ENCODE data around the gene IFT43.
A peak's percentile ranks its signal among the peaks of the same experiment; 100 is the strongest.

Gene IFT43

GRCh38 chr14:75985618-75986438, at the start of gene IFT43:
IFT43 (plus strand) TSS chr14:75985763; CDS start chr14:75985787, 24 bp downstream.
- DNase-seq: peak; percentile 58

DNA sequence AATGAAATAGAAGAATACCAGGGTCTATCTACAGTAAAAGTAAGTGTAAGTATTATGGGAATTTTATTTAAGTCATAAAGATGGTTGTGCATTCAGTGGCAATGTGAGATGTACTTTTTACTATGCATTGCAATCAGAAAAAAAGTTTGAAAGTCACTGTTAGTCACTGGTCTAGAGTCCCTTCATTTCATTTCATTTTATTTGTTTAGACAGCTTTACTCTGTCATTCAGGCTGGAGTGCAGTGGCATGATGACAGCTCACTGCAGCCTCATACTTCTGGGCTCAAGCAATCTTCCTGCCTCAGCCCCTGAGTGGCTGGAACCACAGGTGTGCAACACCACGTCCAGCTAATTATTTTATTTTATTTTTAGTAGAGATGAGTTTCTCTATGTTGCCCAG, 46.4 kb upstream of the IFT43 start:
- DNase-seq: no peak

DNA sequence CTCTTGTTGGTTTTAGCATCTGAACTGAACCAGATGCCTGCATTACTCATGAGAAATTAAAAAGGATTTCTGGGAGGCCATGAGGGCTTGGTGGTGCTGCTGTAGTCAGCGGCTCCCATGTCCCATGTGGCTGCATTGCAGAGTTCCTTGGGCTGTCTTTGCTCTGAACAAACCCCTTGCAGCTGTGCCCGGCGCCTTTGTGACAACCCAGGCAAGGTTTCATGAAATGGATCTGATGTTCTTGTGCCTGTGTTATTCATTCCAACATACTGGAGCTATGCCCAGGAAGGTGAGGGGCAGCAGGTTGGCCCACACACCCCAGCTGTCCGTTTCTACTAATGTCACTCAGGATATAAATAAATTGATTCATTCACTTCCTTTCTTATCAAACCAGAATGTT, 44.5 kb upstream of the IFT43 start:
- no peak for DNase-seq

DNA sequence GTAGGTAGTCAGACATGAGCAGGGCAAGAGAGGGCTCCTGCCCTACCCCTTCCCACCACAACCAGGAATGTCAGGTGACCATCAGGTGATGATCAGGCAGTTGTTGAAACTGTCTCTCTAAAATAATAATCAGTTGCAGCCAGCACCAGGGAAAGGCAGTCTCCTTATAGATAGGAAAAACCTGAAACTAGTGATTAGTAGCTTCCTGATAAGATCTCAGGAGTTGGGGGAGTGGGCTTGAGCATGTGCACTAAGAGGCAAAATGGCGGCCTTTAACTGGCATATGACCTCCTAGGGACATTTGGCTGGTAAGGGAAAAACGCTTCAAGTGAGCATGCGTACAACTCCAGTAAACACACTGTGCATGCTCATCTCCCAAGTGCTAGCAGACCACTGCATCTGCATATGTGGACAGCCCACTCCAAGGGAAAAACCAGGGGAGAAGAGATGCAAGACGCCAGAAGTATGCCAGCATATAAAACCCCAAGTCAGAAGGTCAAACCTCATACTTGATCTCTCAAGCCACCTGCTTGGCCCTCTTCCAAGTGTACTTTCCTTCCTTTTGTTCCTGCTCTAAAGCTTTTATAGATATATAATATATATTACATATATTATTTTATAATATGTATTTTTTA, 40.8 kb upstream of the IFT43 start:
- DNase-seq: no peak

GRCh38 chr14:75946785-75947184, 38.8 kb upstream of the IFT43 start:
- no peak for DNase-seq

- no peak for DNase-seq
Observed at GRCh38 chr14:75952489-75952888, 33.1 kb upstream of the IFT43 start.

- DNase-seq: no peak
Observed at GRCh38 chr14:75959031-75959430, 26.5 kb upstream of the IFT43 start.

DNA sequence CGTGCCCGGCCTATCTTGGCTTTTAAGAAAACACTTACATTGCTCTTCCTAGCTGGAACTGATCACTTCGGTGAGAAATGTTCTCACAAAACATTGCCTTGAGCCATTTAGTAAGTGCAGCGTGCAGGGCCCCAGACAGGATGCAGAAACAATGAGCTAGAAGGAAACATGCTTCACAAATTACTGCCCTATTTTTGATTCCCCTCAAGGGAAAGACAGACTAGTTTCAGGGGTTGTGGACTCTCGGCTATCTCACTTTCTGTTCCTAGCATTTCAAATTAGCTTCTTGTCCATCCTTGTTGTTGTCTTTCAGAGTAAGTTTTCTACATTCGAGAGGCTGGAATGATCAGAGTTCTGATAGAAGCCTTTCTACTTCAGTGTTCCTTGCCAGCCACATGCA, 25.3 kb upstream of the IFT43 start:
- no peak for DNase-seq

GRCh38 chr14:75961662-75962061, 23.9 kb upstream of the IFT43 start:
- no peak for DNase-seq

DNA sequence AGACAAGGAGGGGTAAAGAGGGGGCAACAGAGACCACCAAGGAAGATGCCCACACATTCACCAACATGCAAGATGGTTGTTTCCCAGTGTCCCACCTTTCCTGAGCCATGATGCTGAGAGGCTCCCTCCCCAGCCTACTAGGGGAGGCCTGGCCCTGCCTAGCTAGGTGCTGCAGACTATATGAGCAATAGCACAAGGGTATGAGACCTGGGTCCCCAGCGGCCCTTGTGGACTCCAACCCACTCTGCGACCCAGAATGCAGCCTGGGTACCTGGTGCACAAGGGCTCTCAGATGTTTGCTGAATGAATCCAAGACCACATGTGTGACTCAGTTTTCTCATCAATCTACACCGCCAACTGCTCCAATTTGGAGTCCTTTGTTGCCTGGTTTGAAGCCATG, 17.7 kb upstream of the IFT43 start:
- DNase-seq: no peak

GRCh38 chr14:75968456-75968855, 17.1 kb upstream of the IFT43 start:
- DNase-seq: no peak

GRCh38 chr14:75969126-75969525, 16.4 kb upstream of the IFT43 start:
- no peak for DNase-seq

DNA sequence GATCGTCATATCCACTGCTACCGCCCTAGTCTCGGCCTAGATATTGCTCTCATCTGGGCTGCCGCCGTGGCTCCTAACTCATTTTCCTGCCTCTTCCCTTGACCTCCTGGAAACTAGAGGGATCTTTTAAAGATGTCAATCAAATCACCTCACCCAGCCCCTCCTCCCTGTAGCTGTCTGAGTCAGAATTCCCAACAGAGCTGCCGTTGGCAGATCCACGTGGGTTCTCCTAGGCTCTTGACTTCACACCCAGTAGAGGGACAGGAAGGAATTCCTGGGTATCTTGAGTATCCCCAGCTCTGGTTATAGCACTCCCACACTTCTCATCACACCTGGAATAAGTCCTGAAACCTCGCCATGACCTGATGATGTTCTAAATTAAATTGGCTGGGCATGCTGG, 15.7 kb upstream of the IFT43 start:
- no peak for DNase-seq

GRCh38 chr14:75970989-75971388, 14.6 kb upstream of the IFT43 start:
- no peak for DNase-seq

DNA sequence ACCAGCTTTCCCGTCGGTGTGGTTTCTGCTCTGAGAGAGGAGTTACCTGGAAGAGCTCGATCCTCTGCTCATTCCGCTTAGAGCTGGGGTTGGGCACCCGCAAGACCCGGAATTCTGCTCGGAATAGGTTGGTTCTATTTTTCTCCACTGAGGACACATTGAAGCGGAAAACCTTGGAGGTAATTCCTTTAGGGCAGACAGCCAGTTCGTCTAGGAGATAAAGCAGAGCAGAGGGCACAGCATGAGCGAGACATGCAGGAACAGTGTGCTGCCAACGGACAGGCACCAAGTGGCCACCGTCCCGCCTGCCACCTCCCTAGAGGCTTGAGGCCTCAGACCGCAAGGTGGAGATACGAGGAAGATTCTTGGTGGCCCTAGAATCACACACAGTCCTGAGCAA, 14.1 kb upstream of the IFT43 start:
- DNase-seq: no peak

GRCh38 chr14:75972801-75973421, 12.7 kb upstream of the IFT43 start:
- no peak for DNase-seq

DNA sequence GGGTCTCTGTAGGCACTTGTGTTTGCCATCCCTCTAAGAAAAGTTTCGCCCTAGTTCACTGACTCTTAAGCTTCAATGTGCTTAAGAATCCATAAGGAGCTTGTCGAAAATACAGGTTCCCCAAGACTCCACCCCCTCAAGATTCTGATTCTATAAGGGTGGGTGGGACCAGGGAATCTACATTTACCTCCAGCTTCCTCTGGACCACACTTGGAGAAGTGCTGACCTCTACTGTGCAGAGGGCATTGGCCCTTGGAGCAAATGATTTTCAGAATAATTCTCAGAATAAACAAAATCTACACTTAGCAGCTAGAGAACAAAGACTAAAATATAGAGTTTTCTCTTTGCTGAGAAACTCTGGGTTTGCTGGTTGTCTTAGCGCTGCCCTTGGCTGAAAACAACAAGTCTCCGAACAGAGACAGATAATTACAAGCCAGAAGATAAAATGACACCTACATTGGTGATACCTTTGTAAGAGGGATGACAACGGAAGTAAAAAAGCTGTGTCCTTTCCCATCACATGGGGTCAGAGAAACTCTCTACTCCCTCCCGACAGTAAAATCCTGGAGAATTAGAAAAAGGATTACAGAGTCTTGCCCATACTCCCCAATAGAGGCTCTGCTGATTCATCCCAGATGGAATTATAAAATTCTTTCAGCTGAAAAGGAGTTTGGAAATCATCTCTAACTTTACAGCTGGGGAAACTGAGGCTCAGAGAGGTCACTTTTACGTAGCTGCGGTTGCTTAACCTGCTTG, 8.6 kb upstream of the IFT43 start:
- no peak for DNase-seq

- DNase-seq: no peak
Observed at GRCh38 chr14:75977582-75977943, 8.0 kb upstream of the IFT43 start.

DNA sequence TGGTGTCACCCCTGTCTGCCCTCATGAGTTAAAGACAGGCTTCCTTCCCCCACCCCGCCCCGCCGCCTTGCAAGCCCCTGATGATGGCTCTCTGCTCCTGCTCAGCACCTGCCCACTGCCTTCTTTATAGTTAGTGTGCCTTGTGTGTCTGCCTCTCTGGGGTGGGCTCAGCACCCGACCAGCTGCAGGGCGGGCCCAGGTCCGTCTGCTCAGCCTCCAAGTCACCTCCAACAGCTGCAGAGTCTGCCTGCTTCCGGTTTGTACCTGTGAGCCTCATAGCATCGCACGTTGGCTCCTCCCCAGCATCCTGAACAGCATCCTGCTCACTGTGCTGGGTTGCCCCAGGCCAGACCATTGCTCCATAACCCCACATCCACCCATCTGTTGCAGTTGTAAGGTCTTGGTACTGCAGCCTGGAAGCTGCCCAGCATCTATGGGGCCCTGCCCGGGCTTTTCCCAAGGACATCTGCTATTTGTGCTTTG, 7.3 kb upstream of the IFT43 start:
- no peak for DNase-seq

GRCh38 chr14:75979071-75979571, 6.4 kb upstream of the IFT43 start:
- no peak for DNase-seq

GRCh38 chr14:75979648-75980565, 5.7 kb upstream of the IFT43 start:
- DNase-seq: no peak

- no peak for DNase-seq
Observed at GRCh38 chr14:75980856-75981255, 4.7 kb upstream of the IFT43 start.

All from DMS153 (cell line).